RPMI7951 (cell line): Measurements from ENCODE around the gene PARN. TPM values are rescaled to one million over a fixed set of nuclear protein-coding genes. Genes with fewer than 3 reads are reported as not detected.
"Not testable (repeated sequence)": the region's sequence is repeated elsewhere in the genome, so short reads cannot be mapped to it uniquely, and the experiment has no call there.

ENCODE experiments used
- DNase-seq: peaks from one replicate; pipeline ENCODE4 v3.0.0-alpha.2; 2012; ENCODE audit warnings: low read depth
- total RNA-seq: library from RNA; depleted of rRNA; stranded (reverse); fragments of >200 nt; shearing (Covaris generic); gene quantifications from 2 replicates; pipeline ENCODE4 v1.2.3, GENCODE V29; 2014

Gene PARN
- total RNA-seq, 1 experiment from 2014 or later = 25.4 TPM

GRCh38 chr16:14437426-14437825 lies 192.6 kb downstream of the PARN start:
- DNase-seq = no peak

GRCh38 chr16:14436401-14436955 lies 193.6 kb downstream of the PARN start:
- peak; percentile 53 for DNase-seq

DNA sequence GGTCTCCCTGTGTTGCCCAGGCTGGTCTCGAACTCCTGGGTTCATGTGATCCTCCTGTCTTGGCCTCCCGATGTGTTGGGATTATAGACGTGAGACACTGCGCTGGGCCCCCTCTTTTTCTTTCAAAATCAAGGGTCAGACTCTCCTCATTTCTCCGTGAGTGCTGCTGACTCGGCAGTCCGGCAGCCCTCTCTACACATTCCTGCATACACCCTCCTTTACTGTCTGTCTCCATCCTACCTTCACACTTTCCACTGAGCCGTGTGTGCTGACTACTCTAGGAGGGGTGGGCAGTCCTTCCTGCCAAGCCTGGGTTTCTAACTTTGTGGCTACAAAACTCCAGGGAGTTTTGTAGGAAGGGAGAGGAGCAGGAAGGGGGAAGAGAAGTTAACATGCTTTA lies 195.2 kb downstream of the PARN start:
- no peak for DNase-seq

DNA sequence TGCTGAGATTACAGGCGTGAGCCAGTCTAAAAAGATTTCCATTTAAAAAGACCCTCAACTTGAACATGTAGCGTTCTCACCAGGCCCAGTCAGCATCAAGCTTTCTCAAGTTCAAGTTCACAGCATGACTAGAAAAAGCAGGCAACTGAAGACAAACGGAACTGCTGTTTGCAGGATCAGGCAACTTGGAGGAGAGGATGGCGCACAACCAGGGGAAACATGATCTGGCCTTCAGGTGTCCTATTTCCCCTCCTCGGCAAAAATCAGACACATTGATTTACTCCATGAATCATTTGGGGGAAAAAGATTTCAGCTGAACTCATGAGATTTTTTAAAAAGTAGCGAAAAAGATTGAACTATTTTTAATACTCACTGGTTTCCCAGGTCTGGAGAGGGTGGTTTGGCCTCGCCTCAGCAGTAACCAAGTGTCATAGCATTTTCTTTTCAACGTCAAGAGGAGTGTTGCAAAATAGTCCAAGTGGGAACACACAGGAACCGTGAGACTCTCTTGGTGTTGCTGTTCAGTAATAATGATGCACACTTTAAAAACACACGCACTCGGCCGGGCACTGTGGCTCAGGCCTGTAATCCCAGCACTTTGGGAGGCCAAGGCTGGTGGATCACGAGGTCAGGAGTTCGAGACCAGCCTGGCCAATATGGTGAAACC lies 201.0 kb downstream of the PARN start:
- DNase-seq = not testable (repeated sequence)

GRCh38 chr16:14428043-14428442 lies 202.0 kb downstream of the PARN start:
- DNase-seq = no peak

DNA sequence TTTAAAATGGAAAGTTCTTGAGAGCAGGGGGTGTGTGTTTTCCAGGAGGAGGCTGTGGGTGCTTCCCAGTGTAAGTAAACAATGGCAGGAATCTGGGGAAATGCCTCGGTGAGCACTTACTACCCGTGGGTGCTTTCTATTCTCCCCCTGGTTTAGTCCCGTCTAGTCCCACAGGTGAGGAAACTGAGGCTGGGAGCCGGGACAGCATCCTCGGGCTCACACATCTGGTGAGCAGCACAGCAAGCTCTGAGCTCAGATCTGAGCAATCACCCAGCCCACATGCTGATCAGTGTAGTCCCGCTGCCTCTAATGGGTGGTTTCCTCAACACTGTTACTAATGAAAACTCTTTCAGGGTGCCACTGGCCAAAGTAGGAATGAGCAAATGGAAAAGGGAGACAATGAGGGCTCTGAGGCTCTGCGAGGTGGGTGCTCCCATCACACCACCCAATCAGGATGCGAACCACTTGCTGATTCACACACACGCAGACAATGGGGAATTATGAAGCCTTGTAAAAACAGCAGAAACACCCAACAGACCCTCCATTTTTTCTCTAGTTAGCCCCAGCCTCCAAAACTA lies 202.6 kb downstream of the PARN start:
- peak; percentile 39 for DNase-seq

- DNase-seq = no peak
These were observed 205.5 kb downstream of the PARN start for GRCh38 chr16:14424595-14424994.

GRCh38 chr16:14423344-14423743 lies 206.7 kb downstream of the PARN start:
- no peak for DNase-seq

DNA sequence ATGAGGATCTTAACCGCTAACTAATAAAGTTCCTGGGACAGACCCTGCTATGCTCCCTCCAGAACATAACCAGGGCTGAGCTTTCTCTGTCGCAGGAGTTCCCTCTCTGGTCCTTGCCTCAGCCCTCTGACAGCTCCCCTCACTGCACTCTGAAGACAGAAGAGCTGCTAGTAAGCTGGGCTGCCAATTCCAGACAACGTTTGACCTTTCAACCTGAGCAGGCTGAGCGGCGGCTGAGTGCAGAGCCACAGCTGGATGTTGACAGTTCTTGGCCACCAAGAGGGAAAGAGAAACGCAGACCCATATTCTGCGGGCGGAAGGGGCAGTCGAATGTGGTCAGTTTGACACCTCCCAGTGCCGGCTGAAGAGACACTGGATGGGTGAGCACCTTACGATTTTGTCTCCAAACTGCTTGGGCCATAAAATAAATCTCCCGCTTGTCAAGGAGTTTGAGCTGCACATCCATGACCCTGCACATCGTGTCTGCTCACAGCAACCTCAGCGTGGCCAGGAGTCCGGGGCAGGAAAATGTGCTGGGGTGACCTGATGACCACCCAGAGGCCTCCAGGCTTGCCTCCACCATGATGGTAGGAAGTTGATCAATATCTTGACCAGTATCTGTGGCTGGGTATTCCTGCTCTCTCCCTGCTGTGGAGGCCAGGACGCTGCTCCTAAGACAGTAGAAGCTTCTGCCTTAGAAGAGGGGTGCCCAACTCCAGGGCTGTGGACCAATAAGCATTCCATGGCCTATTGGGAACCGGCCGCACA lies 209.2 kb downstream of the PARN start:
- no peak for DNase-seq

- DNase-seq = not testable (repeated sequence)
These were observed 209.8 kb downstream of the PARN start for GRCh38 chr16:14420243-14420642.

DNA sequence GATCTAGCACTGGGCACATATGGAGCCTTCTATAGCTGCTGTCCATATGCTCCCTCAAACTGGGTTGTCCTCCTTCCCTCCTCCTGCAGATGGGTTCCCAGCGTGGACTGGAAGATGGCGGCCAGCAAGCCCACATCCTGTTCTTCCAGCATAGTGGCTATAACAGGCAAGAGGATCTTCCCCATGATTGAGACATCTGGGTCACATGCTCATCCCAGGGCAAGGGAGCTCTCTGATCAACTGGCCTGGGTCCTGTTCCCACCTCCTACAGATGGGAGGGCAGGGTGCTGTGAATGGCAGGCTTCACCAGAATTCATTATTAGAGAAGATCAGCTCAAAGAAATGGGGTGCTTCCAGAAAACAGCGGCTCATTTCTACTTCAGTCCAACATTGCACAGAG lies 210.2 kb downstream of the PARN start:
- DNase-seq = no peak

GRCh38 chr16:14418795-14419225 lies 211.2 kb downstream of the PARN start:
- no peak for DNase-seq

GRCh38 chr16:14416184-14416583 lies 213.9 kb downstream of the PARN start:
- DNase-seq = no peak

DNA sequence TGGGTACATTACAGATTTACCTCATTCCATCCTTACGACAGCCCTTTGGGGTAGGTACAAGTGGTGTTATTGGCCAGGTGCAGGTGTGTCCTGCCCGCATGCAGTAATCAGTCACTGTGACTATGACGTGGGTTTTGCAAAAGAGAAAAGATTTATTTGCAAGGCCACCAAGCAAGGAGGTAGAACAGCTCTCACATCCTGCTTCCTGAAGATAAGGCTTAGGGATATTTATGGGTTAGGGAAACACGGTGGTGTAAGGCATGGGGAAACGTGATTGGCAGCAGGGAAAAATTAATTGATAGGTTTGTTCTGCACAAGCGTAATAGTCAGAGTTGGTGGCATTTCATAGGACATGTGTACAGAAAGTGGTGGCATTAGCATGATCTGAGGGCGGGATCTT lies 214.8 kb downstream of the PARN start:
- DNase-seq = no peak

GRCh38 chr16:14409563-14409962 lies 220.5 kb downstream of the PARN start:
- peak; percentile 88 for DNase-seq

- no peak for DNase-seq
These were observed 222.2 kb downstream of the PARN start for GRCh38 chr16:14407786-14408399.

DNA sequence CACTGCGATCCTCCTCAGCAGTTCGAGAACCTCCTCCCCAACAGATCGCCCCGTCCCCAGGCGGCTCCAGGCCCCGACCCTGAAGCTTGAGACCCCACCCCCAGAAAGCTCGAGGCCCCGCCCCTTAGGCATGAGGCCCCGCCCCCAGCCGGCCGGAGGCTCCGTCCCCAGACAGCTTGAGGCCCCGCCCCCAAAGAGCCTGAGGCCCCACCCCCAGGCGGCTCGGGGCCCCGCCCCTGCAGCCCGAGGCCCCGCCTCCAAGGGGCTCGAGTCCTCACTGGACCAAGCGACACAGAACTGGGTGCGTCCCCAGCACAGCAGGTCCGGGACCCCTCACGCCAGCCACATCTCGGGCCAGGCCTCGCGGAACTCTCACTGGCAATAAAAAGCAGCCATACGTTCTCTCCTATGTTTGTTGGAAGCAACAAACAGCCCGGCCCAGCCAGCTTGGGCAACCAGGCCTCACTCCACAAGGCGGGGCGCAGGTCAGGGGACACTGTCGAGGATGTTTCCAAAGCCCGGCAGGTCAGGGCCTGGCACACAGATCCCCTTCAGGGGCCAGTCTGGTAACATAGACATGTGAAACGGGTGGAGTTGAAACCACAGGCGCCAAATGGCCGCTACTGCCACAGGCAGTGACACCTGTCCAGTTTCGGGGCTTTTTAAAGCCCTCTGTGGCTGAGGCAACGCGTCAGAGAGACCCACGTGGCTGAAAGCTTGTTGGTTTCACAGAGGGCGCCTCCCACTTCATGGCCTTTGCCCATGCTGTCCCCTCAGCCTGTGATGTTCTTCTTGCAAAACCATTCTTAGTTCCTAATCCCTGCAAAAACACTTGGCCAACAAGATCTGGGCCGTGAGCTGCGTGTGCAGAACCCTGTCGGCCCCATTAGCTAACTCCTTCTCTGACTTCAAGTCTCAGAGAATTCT lies 224.2 kb downstream of the PARN start:
- DNase-seq = no peak

DNA sequence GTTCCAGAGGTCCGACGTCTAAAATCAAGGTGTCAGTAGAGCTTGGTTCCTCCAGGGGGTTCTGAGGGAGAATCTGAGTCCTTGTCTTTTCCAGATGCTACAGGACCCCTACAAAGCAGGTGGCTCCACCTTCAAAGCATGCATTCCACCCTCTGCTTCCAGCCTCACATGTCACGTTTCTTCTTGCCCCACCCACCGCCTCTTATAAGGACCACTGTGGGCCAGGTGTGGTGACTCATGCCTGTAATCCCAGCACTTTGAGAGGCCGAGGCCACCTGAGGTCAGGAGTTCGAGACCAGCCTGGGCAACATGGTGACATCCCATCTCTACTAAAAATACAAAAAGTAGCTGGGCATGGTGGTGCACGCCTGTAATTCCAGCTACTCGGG lies 227.1 kb downstream of the PARN start:
- DNase-seq = not testable (repeated sequence)

- not testable (repeated sequence) for DNase-seq
These were observed 227.7 kb downstream of the PARN start for GRCh38 chr16:14402114-14403000.

- peak; percentile 61 for DNase-seq
These were observed 228.4 kb downstream of the PARN start for GRCh38 chr16:14401711-14402061.
